Glomerular visceral epithelial cell (primary cell): ENCODE data around the gene DOC2B.
"Not testable (repeated sequence)": the region's sequence is repeated elsewhere in the genome, so short reads cannot be mapped to it uniquely, and the experiment has no call there.

Experiments used
- DNase-seq: peaks from one replicate; pipeline ENCODE4 v3.0.0-alpha.2; 2016; ENCODE audit errors: extremely low spot score

DOC2B gene

GRCh38 chr17:145671-146541, 35.5 kb downstream of the DOC2B start:
- DNase-seq = no peak

- no peak for DNase-seq
Measured at GRCh38 chr17:144936-145670, 36.3 kb downstream of the DOC2B start.

- DNase-seq = peak; percentile 74
Measured at GRCh38 chr17:143785-144281, 37.6 kb downstream of the DOC2B start.

GRCh38 chr17:142876-143784, 38.3 kb downstream of the DOC2B start:
- DNase-seq = no peak

- peak; percentile 30 for DNase-seq
Measured at GRCh38 chr17:142102-142661, 39.3 kb downstream of the DOC2B start.

GRCh38 chr17:139401-140205, 41.8 kb downstream of the DOC2B start:
- DNase-seq = not testable (repeated sequence)

GRCh38 chr17:137166-137807, 44.2 kb downstream of the DOC2B start, which contains the start of gene SCGB1C2:
TSS of gene SCGB1C2 (plus strand) at chr17:137569. CDS start at chr17:137591, 22 bp downstream.
- DNase-seq = not testable (repeated sequence)

GRCh38 chr17:136531-136930, 44.9 kb downstream of the DOC2B start:
- not testable (repeated sequence) for DNase-seq

GRCh38 chr17:135895-136294, 45.6 kb downstream of the DOC2B start:
- not testable (repeated sequence) for DNase-seq

- not testable (repeated sequence) for DNase-seq
Measured at GRCh38 chr17:135022-135421, 46.4 kb downstream of the DOC2B start.

- DNase-seq = not testable (repeated sequence)
Measured at GRCh38 chr17:134332-134785, 47.1 kb downstream of the DOC2B start.

GRCh38 chr17:133932-134331, 47.5 kb downstream of the DOC2B start:
- DNase-seq = not testable (repeated sequence)

GRCh38 chr17:118339-118917, 63.0 kb downstream of the DOC2B start:
- DNase-seq = not testable (repeated sequence)

- not testable (repeated sequence) for DNase-seq
Measured at GRCh38 chr17:113111-113510, 68.3 kb downstream of the DOC2B start.
